Tracheal epithelial cell (primary cell): Measurements from ENCODE around the gene MPI. TPM values are rescaled to one million over a fixed set of nuclear protein-coding genes. Genes with fewer than 3 reads are reported as not detected.

Source experiments
- total RNA-seq: library from RNA; depleted of rRNA; stranded (reverse); fragments of >200 nt; gene quantifications from 2 replicates; pipeline ENCODE4 v1.2.1, GENCODE V29; 2014

MPI gene
- total RNA-seq = 26.2 and 78.8 TPM in 2 replicates

GRCh38 chr15:74889883-74890664 is at the start of gene MPI:
TSS of gene MPI (plus strand) at chr15:74890042. CDS start at chr15:74890074, 32 bp downstream.

GRCh38 chr15:74842581-74843444 is 47.0 kb upstream of the MPI start, which contains the start of gene ULK3:
TSS of gene ULK3 (minus strand) at chr15:74843156. CDS start at chr15:74843105, 51 bp downstream.

GRCh38 chr15:74873036-74873755 is 16.6 kb upstream of the MPI start, which contains the start of gene SCAMP2:
TSS of gene SCAMP2 (minus strand) at chr15:74873365. CDS start at chr15:74873255, 110 bp downstream.

GRCh38 chr15:74906450-74907162 is 16.8 kb downstream of the MPI start, which contains the start of gene FAM219B:
TSS of gene FAM219B (minus strand) at chr15:74906851. CDS start at chr15:74906800, 51 bp downstream.

GRCh38 chr15:74937590-74938371 is 47.9 kb downstream of the MPI start, which contains the start of gene COX5A:
TSS of gene COX5A (minus strand) at chr15:74938073. CDS start at chr15:74938014, 59 bp downstream.

Other genes starting within 250 kb of the MPI start
- 4.0 and 4.3 TPM in 2 replicates for gene EDC3, start 194.0 kb upstream of the MPI start, total RNA-seq
- 0.64 and 3.4 TPM in 2 replicates for gene CYP1A1, start 164.5 kb upstream of the MPI start, total RNA-seq
- not detected in 2 replicates for gene CYP1A2, start 141.2 kb upstream of the MPI start, total RNA-seq
- 22.4 and 30.1 TPM in 2 replicates for gene CSK, start 108.0 kb upstream of the MPI start, total RNA-seq
- gene LMAN1L, start 77.2 kb upstream of the MPI start, total RNA-seq = 0.21 TPM in 1 of 2 replicates, not detected in the other
- not detected in 2 replicates for gene CPLX3, start 63.4 kb upstream of the MPI start, total RNA-seq
- 16.9 and 21.5 TPM in 2 replicates for gene ULK3, start 46.9 kb upstream of the MPI start, total RNA-seq
- gene SCAMP2, start 16.7 kb upstream of the MPI start, total RNA-seq = 24.3 and 37.5 TPM in 2 replicates
- 60.2 and 75.5 TPM in 2 replicates for gene FAM219B, start 16.8 kb downstream of the MPI start, total RNA-seq
- 40.0 and 46.5 TPM in 2 replicates for gene COX5A, start 48.0 kb downstream of the MPI start, total RNA-seq
- gene RPP25, start 66.7 kb downstream of the MPI start, total RNA-seq = 6.5 and 15.8 TPM in 2 replicates
- 0.72 and 1.9 TPM in 2 replicates for gene SCAMP5, start 105.5 kb downstream of the MPI start, total RNA-seq
- 6.4 and 11.8 TPM in 2 replicates for gene PPCDC, start 133.5 kb downstream of the MPI start, total RNA-seq